ENCODE results near the gene MEIOSIN.
A peak's percentile ranks its signal among the peaks of the same experiment; 100 is the strongest.

The MEIOSIN gene

DNA sequence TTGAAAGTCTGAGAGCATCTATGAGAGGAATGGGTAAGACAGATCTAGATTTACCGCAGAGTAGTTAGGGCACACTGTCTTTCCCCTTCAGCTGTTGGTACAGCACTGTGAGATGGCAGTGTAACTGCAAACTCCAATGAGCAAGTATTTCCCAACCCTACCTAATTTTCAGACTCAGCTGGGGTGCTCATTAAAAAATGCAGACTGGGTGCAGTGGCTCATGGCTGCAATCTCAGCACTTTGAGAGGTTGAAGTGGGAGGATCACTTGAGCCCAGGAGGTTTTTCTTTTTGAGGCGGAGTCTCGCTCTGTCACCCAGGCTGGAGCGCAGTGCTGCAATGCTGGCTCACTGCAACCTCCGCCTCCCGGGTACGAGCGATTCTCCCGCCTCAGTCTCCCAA lies 28.1 kb upstream of the MEIOSIN start:
- no peak for TF ChIP-seq FEZF1 (tag by site-specific recombination; IDR thresholded peaks at IDR 0.05)
- TF ChIP-seq GLIS1 (tag by site-specific recombination; IDR thresholded peaks at IDR 0.05): peak; percentile 68
- TF ChIP-seq, protein P1, sequence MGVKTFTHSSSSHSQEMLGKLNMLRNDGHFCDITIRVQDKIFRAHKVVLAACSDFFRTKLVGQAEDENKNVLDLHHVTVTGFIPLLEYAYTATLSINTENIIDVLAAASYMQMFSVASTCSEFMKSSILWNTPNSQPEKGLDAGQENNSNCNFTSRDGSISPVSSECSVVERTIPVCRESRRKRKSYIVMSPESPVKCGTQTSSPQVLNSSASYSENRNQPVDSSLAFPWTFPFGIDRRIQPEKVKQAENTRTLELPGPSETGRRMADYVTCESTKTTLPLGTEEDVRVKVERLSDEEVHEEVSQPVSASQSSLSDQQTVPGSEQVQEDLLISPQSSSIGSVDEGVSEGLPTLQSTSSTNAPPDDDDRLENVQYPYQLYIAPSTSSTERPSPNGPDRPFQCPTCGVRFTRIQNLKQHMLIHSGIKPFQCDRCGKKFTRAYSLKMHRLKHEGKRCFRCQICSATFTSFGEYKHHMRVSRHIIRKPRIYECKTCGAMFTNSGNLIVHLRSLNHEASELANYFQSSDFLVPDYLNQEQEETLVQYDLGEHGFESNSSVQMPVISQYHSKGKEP (tag by site-specific recombination; IDR thresholded peaks at IDR 0.05): 0 out of 2 replicates have a peak, but pooled peaks have one; percentile 26
- CTCF ChIA-PET: interaction anchor here (0.7 to 8.2 kb wide), 3 partner anchors 12 to 1250 kb away, joined by 3 to 65 read pairs (median 5); partner anchors contain the start of genes QPCTL and SNRPD2

DNA sequence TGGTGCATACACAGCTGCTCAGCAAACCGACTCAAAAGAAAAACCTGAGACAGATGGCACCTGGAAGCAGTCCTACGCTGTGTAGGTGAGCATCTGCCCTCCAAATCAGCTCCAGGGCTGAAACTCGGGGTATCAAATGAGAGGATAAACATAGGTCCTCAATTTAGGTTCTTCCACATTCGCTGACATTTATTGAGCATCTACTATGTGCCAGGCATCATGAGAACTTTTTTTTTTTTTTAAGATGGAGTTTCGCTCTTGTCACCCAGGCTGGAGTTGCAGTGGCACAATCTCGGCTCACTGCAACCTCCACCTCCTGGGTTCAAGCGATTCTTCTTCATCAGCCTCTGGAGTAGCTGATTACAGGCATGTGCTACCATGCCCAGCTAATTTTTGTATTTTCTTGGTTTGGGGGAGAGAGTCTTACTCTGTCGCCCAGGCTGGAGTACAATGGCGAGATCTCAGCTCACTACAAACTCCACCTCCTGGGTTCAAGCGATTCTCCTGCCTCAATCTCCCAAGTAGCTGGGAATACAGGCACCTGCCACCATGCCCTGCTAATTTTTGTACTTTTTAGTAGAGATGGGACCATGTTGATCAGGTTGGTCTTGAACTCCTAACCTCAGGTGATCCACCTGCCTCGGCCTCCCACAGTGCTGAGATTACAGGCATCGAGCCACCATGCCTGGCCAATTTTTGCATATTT lies 27.4 kb upstream of the MEIOSIN start:
- Histone ChIP-seq H3K4me3 (ENCODE audit: low read depth, low read length) (no peak overlapping the region), H3K27ac (ENCODE audit: extremely low read depth, low read depth, low read length) (no peak overlapping the region)
- TF ChIP-seq ZNF175 (tag by site-specific recombination; IDR thresholded peaks at IDR 0.05) (no peak), ZNF560 (tag by site-specific recombination; IDR thresholded peaks at IDR 0.05; ENCODE audit: borderline replicate concordance) (no peak), ZNF664 (tag by site-specific recombination; IDR thresholded peaks at IDR 0.05) (peak; percentile 98), ZNF24 (tag by site-specific recombination; IDR thresholded peaks at IDR 0.05) (no peak), ZSCAN23 (tag by site-specific recombination; IDR thresholded peaks at IDR 0.05) (no peak)
- TF ChIP-seq, protein P1 (tag by site-specific recombination; IDR thresholded peaks at IDR 0.05): no peak

More for the DNA sequence above, 28.1 kb upstream of the MEIOSIN start:
- Histone ChIP-seq H3K27ac (ENCODE audit: extremely low read depth, low read depth, low read length) (no peak overlapping the region), H3K36me3 (ENCODE audit: control insufficient read depth in 2 of 2, insufficient read depth in 1 of 2, low read length in 2 of 2) (peaks cover 22 to 30% of the 10 kb centered on the region in 2 experiments; a peak in 2 of 3 replicates), H3K9me3 (ENCODE audit: control insufficient read depth, insufficient read depth, low read depth, low read length) (no peaks in the 10 kb centered on the region), H3K4me1 (ENCODE audit: control insufficient read depth, insufficient read depth, low read length) (no peaks in the 10 kb centered on the region), H3K4me3 (ENCODE audit: low read depth, low read length) (no peak overlapping the region)
- POLR2A ChIA-PET: interaction anchor here (0.9 to 3.5 kb wide), 3 partner anchors 12 to 63 kb away, joined by 3 to 18 read pairs (median 3); partner anchors contain the start of gene SIX5

DNA sequence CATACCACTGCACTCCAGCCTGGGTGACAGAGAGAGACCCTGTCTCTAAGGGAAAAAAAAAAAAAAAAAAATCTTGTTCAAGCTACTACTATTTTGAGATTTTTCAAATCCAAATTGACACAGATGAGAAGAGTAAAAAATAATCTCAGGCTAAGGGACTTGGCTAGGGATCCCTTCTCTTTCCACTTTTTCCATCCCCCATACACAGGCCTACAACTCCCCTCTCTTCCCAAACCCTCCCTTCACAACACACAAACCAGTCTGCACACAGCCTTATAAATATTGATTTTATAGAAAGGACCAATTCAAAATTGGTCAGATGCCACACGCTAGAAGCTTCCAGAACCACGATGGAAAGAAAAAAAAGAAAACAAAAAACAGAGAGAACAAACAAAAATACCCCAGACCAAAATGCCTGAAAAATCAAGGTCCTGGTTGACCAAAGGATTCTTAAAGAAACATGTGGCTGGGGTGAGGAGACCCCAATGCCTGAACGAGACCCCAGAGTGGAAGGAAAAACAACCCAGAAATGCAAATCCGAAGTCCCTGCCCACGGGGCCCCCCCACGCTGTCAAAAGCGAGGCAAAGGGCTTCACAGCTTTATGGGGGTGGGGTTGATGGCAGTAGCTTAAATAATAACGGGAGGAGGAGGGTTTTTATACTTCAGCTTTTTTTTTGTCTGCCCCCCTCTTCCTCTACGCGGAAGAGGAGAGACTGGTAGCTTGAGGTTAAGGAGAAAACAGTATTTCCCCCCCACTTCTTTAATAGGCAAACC lies 22.7 kb upstream of the MEIOSIN start:
- ChIA-PET POLR2A (interaction anchor here (0.5 to 2.8 kb wide), 3 partner anchors 58 to 73 kb away, joined by 4 to 26 read pairs (median 4); partner anchors contain the start of gene SIX5), CTCF (interaction anchor here (0.7 to 1.8 kb wide), 5 partner anchors 16 to 873 kb away, joined by 3 to 11 read pairs (median 3); partner anchors contain the start of gene QPCTL)
- peaks cover 6 to 28% of the 10 kb centered on the region in 2 experiments; a peak in 2 of 3 replicates for H3K36me3 ChIP-seq (ENCODE audit: control insufficient read depth in 2 of 2, insufficient read depth in 1 of 2, low read length in 2 of 2)
- no peak overlapping the region for H3K4me3 ChIP-seq (ENCODE audit: low read depth, low read length)
- peak overlapping the region; percentile 31; the same call in 1 of the 2 replicates for H3K27ac ChIP-seq (ENCODE audit: extremely low read depth, low read depth, low read length)
- no peaks in the 10 kb centered on the region for H3K9me3 ChIP-seq (ENCODE audit: control insufficient read depth, insufficient read depth, low read depth, low read length)
- peaks cover 2% of the 10 kb centered on the region; the same call in 1 of the 2 replicates for H3K4me1 ChIP-seq (ENCODE audit: control insufficient read depth, insufficient read depth, low read length)
- TF ChIP-seq ZBTB48 (tag by site-specific recombination; IDR thresholded peaks at IDR 0.05): peak; percentile 46; the same call in 1 of the 2 replicates
- peak; percentile 22; the same call in 1 of the 2 replicates for TF ChIP-seq ZNF366 (tag by site-specific recombination; conservative IDR thresholded peaks at IDR 0.05)
- no peak for TF ChIP-seq YY2 (tag by site-specific recombination; IDR thresholded peaks at IDR 0.05)
- no peak for TF ChIP-seq IKZF3 (tag by site-specific recombination; IDR thresholded peaks at IDR 0.05)
- no peak for TF ChIP-seq TRIM28 (IDR thresholded peaks at IDR 0.05; ENCODE audit: borderline replicate concordance, low read length)
- no peak for TF ChIP-seq ZNF341 (tag by site-specific recombination; IDR thresholded peaks at IDR 0.05; ENCODE audit: low read depth)
- TF ChIP-seq, protein P2, sequence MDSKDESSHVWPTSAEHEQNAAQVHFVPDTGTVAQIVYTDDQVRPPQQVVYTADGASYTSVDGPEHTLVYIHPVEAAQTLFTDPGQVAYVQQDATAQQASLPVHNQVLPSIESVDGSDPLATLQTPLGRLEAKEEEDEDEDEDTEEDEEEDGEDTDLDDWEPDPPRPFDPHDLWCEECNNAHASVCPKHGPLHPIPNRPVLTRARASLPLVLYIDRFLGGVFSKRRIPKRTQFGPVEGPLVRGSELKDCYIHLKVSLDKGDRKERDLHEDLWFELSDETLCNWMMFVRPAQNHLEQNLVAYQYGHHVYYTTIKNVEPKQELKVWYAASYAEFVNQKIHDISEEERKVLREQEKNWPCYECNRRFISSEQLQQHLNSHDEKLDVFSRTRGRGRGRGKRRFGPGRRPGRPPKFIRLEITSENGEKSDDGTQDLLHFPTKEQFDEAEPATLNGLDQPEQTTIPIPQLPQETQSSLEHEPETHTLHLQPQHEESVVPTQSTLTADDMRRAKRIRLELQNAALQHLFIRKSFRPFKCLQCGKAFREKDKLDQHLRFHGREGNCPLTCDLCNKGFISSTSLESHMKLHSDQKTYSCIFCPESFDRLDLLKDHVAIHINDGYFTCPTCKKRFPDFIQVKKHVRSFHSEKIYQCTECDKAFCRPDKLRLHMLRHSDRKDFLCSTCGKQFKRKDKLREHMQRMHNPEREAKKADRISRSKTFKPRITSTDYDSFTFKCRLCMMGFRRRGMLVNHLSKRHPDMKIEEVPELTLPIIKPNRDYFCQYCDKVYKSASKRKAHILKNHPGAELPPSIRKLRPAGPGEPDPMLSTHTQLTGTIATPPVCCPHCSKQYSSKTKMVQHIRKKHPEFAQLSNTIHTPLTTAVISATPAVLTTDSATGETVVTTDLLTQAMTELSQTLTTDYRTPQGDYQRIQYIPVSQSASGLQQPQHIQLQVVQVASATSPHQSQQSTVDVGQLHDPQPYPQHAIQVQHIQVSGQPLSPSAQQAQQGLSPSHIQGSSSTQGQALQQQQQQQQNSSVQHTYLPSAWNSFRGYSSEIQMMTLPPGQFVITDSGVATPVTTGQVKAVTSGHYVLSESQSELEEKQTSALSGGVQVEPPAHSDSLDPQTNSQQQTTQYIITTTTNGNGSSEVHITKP (tag by site-specific recombination; IDR thresholded peaks at IDR 0.05): peak; percentile 81
- TF ChIP-seq, protein P3, sequence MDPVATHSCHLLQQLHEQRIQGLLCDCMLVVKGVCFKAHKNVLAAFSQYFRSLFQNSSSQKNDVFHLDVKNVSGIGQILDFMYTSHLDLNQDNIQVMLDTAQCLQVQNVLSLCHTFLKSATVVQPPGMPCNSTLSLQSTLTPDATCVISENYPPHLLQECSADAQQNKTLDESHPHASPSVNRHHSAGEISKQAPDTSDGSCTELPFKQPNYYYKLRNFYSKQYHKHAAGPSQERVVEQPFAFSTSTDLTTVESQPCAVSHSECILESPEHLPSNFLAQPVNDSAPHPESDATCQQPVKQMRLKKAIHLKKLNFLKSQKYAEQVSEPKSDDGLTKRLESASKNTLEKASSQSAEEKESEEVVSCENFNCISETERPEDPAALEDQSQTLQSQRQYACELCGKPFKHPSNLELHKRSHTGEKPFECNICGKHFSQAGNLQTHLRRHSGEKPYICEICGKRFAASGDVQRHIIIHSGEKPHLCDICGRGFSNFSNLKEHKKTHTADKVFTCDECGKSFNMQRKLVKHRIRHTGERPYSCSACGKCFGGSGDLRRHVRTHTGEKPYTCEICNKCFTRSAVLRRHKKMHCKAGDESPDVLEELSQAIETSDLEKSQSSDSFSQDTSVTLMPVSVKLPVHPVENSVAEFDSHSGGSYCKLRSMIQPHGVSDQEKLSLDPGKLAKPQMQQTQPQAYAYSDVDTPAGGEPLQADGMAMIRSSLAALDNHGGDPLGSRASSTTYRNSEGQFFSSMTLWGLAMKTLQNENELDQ (tag by site-specific recombination; IDR thresholded peaks at IDR 0.05; ENCODE audit: low read depth): no peak

More for the DNA sequence above, 27.4 kb upstream of the MEIOSIN start:
- H3K36me3 ChIP-seq (ENCODE audit: control insufficient read depth in 2 of 2, insufficient read depth in 1 of 2, low read length in 2 of 2): peaks cover 22 to 30% of the 10 kb centered on the region in 2 experiments; a peak in 2 of 3 replicates
- ChIA-PET POLR2A (interaction anchor here (0.6 to 3.5 kb wide), 4 partner anchors 12 to 279 kb away, joined by 3 to 18 read pairs (median 3); partner anchors contain the start of gene SIX5), CTCF (interaction anchor here (0.7 to 8.2 kb wide), 2 partner anchors 13 to 1249 kb away, joined by 3 to 65 read pairs; partner anchors contain the start of genes QPCTL and SNRPD2)
- H3K4me1 ChIP-seq (ENCODE audit: control insufficient read depth, insufficient read depth, low read length): no peaks in the 10 kb centered on the region
- H3K9me3 ChIP-seq (ENCODE audit: control insufficient read depth, insufficient read depth, low read depth, low read length): no peaks in the 10 kb centered on the region
